HepG2 (cell line): ENCODE results near the gene OR2B2. TPM values are rescaled to one million over a fixed set of nuclear protein-coding genes. Genes with fewer than 3 reads are reported as not detected.
A peak's percentile ranks its signal among the peaks of the same experiment; 100 is the strongest.

ENCODE experiments used
- MAF1 ChIP-seq: sonication (generic); formaldehyde crosslinking; IDR thresholded peaks from 2 replicates; pipeline ENCODE4 v1.5.0; 2020; ENCODE audit warnings: missing genetic modification reagents, borderline replicate concordance
- POLR2A ChIP-seq, 2 experiments: IDR thresholded peaks; 2 replicates each; pipeline ENCODE4 v1.6.1; 2011; ENCODE audit warnings: low read depth in 2 of 2, low read length in 2 of 2, mild to moderate bottlenecking in 1 of 2, moderate library complexity in 1 of 2; ENCODE audit not compliant: insufficient read depth in 1 of 2
- RELA ChIP-seq: sonication (generic); formaldehyde crosslinking; IDR thresholded peaks from 2 replicates; pipeline ENCODE4 v1.4.0; 2020; ENCODE audit warnings: missing genetic modification reagents
- RFX3 ChIP-seq: IDR thresholded peaks from 2 replicates; pipeline ENCODE4 v1.6.1; 2016; ENCODE audit warnings: missing biosample characterization, missing genetic modification reagents
- SNAPC2 ChIP-seq: sonication (generic); formaldehyde crosslinking; IDR thresholded peaks from 2 replicates; pipeline ENCODE4 v1.8.1; 2022; ENCODE audit warnings: mild to moderate bottlenecking, missing genetic modification reagents
- TAF1 ChIP-seq: sonication (generic); formaldehyde crosslinking; IDR thresholded peaks from 2 replicates; pipeline ENCODE4 v1.4.0; 2020; ENCODE audit warnings: missing genetic modification reagents
- XBP1 ChIP-seq: sonication (generic); formaldehyde crosslinking; IDR thresholded peaks from 2 replicates; pipeline ENCODE4 v1.5.0; 2020; ENCODE audit warnings: missing genetic modification reagents
- XRCC5 ChIP-seq: fragments of 200-400 bp; formaldehyde crosslinking; optimal IDR thresholded peaks from 2 replicates; pipeline ENCODE3; 2017; ENCODE audit warnings: mild to moderate bottlenecking, low read length
- ZBTB1 ChIP-seq: sonication (generic); formaldehyde crosslinking; IDR thresholded peaks from 2 replicates; pipeline ENCODE4 v1.4.0; 2020; ENCODE audit warnings: missing genetic modification reagents, borderline replicate concordance
- ZNF136 ChIP-seq: sonication (generic); formaldehyde crosslinking; IDR thresholded peaks from 2 replicates; pipeline ENCODE4 v1.8.1; 2022; ENCODE audit warnings: low read depth, mild to moderate bottlenecking, moderate library complexity, missing genetic modification reagents
- ZNF180 ChIP-seq: sonication (generic); formaldehyde crosslinking; IDR thresholded peaks from 2 replicates; pipeline ENCODE4 v1.4.0; 2020; ENCODE audit warnings: low read depth, missing genetic modification reagents, borderline replicate concordance
- ZNF260 ChIP-seq: sonication (generic); formaldehyde crosslinking; IDR thresholded peaks from 2 replicates; pipeline ENCODE4 v1.4.0; 2020; ENCODE audit warnings: missing genetic modification reagents, low read depth, mild to moderate bottlenecking, borderline replicate concordance
- ZSCAN31 ChIP-seq: sonication (generic); formaldehyde crosslinking; IDR thresholded peaks from 2 replicates; pipeline ENCODE4 v1.5.0; 2020; ENCODE audit warnings: low read depth, mild to moderate bottlenecking, missing genetic modification reagents
- polyA plus RNA-seq, 8 experiments: library from polyadenylated mRNA; depleted of rRNA in 3 of 8; stranded (reverse) in 7 of 8; unstranded in 1 of 8; fragments of >200 nt; fragmentation: Illumina TruSeq in 4 of 8; extraction: Trizol in 4 of 8; gene quantifications; 2 replicates each; pipeline versions ENCODE4 v1.2.1 to v1.2.3, GENCODE V29; 2011 to 2016; ENCODE audit warnings: low read depth in 4 of 8, missing spikeins in 1 of 8, mixed read lengths in 1 of 8; ENCODE audit not compliant: insufficient read depth in 1 of 8
- total RNA-seq, 5 experiments: library from RNA; depleted of rRNA; stranded (reverse); fragments of >200 nt; fragmentation: Illumina TruSeq; extraction: Trizol; gene quantifications; 2 replicates each; pipeline ENCODE4 v1.2.3, GENCODE V29; 2016; ENCODE audit warnings: low read depth in 1 of 5
- TF ChIP-seq, protein P1 (sequence below): sonication (generic); formaldehyde crosslinking; IDR thresholded peaks from 2 replicates; pipeline ENCODE4 v1.4.0; 2020; ENCODE audit warnings: low read depth, missing genetic modification reagents
- TF ChIP-seq, protein P2 (sequence below): IDR thresholded peaks from 2 replicates; pipeline ENCODE4 v1.6.1; 2016; ENCODE audit warnings: mild to moderate bottlenecking, missing biosample characterization, missing genetic modification reagents
- TF ChIP-seq, protein P3 (sequence below): sonication (generic); formaldehyde crosslinking; IDR thresholded peaks from 2 replicates; pipeline ENCODE4 v1.5.0; 2020; ENCODE audit warnings: mild to moderate bottlenecking, missing genetic modification reagents
- TF ChIP-seq, protein P4 (sequence below): sonication (generic); formaldehyde crosslinking; IDR thresholded peaks from 2 replicates; pipeline ENCODE4 v1.5.0; 2020; ENCODE audit warnings: mild to moderate bottlenecking, missing genetic modification reagents
- TF ChIP-seq, protein P5 (sequence below): IDR thresholded peaks from 2 replicates; pipeline ENCODE4 v1.6.1; 2012; ENCODE audit warnings: inconsistent platforms

Gene OR2B2
- total and polyA plus RNA-seq, 2 of the 13 experiments (the other 11 are each of a cell fraction or from before 2014, with no cell fraction given) = not detected

DNA sequence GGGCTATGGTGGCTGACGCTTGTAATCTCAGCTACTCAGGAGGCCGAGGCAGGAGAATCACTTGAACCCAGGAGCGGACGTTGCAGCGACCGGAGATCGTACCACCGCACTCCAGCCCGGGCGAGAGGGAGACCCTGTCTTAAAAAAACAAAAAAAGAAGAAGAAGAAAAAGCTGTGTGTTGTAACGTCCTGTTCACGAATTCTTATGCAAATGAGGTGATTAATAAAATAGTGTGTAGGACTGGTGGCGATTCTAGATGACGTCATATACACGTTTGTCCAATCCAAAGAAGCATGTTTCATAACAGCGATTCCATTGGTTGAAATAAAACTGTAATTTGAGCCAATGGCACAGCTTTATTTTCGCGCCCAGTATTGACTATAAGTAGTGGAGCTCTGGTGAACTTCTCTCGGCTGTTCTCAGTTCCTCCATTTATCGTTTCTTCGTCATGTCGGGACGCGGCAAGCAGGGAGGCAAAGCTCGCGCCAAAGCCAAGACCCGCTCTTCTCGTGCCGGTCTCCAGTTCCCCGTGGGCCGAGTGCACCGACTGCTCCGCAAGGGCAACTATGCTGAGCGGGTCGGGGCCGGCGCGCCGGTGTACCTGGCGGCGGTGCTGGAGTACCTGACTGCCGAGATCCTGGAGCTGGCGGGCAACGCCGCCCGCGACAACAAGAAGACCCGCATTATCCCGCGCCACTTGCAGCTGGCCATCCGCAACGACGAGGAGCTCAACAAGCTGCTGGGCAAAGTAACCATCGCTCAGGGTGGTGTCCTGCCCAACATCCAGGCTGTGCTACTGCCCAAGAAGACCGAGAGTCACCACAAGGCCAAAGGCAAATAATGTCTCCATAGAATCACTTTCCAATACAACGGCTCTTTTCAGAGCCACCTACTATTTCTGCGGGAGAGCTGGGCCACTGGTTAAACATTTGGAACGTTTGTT lies 47.0 kb downstream of the OR2B2 start (continued):
- TF ChIP-seq ZNF136 (no peak), XBP1 (no peak), POLR2A (IDR thresholded peaks at IDR 0.05; ENCODE audit: insufficient read depth in 1 of 2, low read depth in 2 of 2, low read length in 2 of 2) (peak; percentile 53 to 57; a peak in 3 of 4 replicates), ZNF260 (CRISPR knock-in tag) (no peak), RELA (CRISPR knock-in tag) (no peak), MAF1 (CRISPR knock-in tag) (no peak), RFX3 (no peak), ZNF180 (CRISPR knock-in tag) (no peak), ZBTB1 (CRISPR knock-in tag) (no peak), XRCC5 (no peak), ZSCAN31 (CRISPR knock-in tag) (no peak), TAF1 (CRISPR knock-in tag) (no peak), SNAPC2 (CRISPR knock-in tag) (no peak)
- TF ChIP-seq, protein P1, sequence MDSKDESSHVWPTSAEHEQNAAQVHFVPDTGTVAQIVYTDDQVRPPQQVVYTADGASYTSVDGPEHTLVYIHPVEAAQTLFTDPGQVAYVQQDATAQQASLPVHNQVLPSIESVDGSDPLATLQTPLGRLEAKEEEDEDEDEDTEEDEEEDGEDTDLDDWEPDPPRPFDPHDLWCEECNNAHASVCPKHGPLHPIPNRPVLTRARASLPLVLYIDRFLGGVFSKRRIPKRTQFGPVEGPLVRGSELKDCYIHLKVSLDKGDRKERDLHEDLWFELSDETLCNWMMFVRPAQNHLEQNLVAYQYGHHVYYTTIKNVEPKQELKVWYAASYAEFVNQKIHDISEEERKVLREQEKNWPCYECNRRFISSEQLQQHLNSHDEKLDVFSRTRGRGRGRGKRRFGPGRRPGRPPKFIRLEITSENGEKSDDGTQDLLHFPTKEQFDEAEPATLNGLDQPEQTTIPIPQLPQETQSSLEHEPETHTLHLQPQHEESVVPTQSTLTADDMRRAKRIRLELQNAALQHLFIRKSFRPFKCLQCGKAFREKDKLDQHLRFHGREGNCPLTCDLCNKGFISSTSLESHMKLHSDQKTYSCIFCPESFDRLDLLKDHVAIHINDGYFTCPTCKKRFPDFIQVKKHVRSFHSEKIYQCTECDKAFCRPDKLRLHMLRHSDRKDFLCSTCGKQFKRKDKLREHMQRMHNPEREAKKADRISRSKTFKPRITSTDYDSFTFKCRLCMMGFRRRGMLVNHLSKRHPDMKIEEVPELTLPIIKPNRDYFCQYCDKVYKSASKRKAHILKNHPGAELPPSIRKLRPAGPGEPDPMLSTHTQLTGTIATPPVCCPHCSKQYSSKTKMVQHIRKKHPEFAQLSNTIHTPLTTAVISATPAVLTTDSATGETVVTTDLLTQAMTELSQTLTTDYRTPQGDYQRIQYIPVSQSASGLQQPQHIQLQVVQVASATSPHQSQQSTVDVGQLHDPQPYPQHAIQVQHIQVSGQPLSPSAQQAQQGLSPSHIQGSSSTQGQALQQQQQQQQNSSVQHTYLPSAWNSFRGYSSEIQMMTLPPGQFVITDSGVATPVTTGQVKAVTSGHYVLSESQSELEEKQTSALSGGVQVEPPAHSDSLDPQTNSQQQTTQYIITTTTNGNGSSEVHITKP (CRISPR knock-in tag) = no peak
- TF ChIP-seq, protein P2, sequence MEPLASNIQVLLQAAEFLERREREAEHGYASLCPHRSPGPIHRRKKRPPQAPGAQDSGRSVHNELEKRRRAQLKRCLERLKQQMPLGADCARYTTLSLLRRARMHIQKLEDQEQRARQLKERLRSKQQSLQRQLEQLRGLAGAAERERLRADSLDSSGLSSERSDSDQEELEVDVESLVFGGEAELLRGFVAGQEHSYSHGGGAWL (CRISPR knock-in tag) = 0 out of 2 replicates have a peak, but pooled peaks have one; percentile 25
- TF ChIP-seq, protein P3, sequence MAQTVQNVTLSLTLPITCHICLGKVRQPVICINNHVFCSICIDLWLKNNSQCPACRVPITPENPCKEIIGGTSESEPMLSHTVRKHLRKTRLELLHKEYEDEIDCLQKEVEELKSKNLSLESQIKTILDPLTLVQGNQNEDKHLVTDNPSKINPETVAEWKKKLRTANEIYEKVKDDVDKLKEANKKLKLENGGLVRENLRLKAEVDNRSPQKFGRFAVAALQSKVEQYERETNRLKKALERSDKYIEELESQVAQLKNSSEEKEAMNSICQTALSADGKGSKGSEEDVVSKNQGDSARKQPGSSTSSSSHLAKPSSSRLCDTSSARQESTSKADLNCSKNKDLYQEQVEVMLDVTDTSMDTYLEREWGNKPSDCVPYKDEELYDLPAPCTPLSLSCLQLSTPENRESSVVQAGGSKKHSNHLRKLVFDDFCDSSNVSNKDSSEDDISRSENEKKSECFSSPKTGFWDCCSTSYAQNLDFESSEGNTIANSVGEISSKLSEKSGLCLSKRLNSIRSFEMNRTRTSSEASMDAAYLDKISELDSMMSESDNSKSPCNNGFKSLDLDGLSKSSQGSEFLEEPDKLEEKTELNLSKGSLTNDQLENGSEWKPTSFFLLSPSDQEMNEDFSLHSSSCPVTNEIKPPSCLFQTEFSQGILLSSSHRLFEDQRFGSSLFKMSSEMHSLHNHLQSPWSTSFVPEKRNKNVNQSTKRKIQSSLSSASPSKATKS = no peak
- TF ChIP-seq, protein P4, sequence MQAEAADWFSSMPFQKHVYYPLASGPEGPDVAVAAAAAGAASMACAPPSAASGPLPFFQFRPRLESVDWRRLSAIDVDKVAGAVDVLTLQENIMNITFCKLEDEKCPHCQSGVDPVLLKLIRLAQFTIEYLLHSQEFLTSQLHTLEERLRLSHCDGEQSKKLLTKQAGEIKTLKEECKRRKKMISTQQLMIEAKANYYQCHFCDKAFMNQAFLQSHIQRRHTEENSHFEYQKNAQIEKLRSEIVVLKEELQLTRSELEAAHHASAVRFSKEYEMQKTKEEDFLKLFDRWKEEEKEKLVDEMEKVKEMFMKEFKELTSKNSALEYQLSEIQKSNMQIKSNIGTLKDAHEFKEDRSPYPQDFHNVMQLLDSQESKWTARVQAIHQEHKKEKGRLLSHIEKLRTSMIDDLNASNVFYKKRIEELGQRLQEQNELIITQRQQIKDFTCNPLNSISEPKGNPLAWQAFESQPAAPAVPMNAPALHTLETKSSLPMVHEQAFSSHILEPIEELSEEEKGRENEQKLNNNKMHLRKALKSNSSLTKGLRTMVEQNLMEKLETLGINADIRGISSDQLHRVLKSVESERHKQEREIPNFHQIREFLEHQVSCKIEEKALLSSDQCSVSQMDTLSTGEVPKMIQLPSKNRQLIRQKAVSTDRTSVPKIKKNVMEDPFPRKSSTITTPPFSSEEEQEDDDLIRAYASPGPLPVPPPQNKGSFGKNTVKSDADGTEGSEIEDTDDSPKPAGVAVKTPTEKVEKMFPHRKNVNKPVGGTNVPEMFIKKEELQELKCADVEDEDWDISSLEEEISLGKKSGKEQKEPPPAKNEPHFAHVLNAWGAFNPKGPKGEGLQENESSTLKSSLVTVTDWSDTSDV = no peak
- TF ChIP-seq, protein P5, sequence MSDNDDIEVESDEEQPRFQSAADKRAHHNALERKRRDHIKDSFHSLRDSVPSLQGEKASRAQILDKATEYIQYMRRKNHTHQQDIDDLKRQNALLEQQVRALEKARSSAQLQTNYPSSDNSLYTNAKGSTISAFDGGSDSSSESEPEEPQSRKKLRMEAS = peak; percentile 46
